IMR-90 (cell line): ENCODE data around the gene MAOA.

Source experiments
- CEBPB ChIP-seq: IDR thresholded peaks from 2 replicates; pipeline ENCODE4 v1.6.1; 2012; ENCODE audit warnings: low read depth, low read length, improper control_type of control experiment
- CTCF ChIP-seq: conservative IDR thresholded peaks from 2 replicates; pipeline ENCODE4 v1.5.1; 2012; ENCODE audit warnings: mild to moderate bottlenecking, low read depth, low read length, improper control_type of control experiment
- MAZ ChIP-seq: IDR thresholded peaks from 2 replicates; pipeline ENCODE4 v1.6.1; 2012; ENCODE audit warnings: low read depth, mild to moderate bottlenecking, low read length, improper control_type of control experiment, moderate library complexity, borderline replicate concordance
- MXI1 ChIP-seq: IDR thresholded peaks from 2 replicates; pipeline ENCODE4 v1.6.1; 2012; ENCODE audit warnings: low read depth, mild to moderate bottlenecking, low read length, moderate library complexity, borderline replicate concordance
- POLR2A ChIP-seq: IDR thresholded peaks from 2 replicates; pipeline ENCODE4 v1.6.1; 2012; ENCODE audit warnings: mild to moderate bottlenecking, low read depth, low read length
- RAD21 ChIP-seq: IDR thresholded peaks from 2 replicates; pipeline ENCODE4 v1.6.1; 2012; ENCODE audit warnings: low read length, improper control_type of control experiment
- RCOR1 ChIP-seq: IDR thresholded peaks from 2 replicates; pipeline ENCODE4 v1.6.1; 2012; ENCODE audit warnings: mild to moderate bottlenecking, low read length, improper control_type of control experiment; ENCODE audit not compliant: insufficient replicate concordance
- SMC3 ChIP-seq: fragments of 150-350 bp; IDR thresholded peaks from 2 replicates; pipeline ENCODE4 v1.6.1; 2016; ENCODE audit warnings: low read depth, mild to moderate bottlenecking, antibody characterized with exemption, low read length, moderate library complexity
- USF2 ChIP-seq: fragments of 150-350 bp; IDR thresholded peaks from 2 replicates; pipeline ENCODE4 v1.6.1; 2017; ENCODE audit warnings: mild to moderate bottlenecking, antibody characterized with exemption, low read length, low read depth

GRCh38 chrX:43633757-43634156 lies 22.3 kb upstream of the MAOA start:
- TF ChIP-seq POLR2A (no peak), RAD21 (no peak), CTCF (no peak), MXI1 (no peak), RCOR1 (no peak), CEBPB (no peak), MAZ (no peak), SMC3 (no peak), USF2 (no peak)
